Measurements from ENCODE around the gene TLX2.

The TLX2 gene

DNA sequence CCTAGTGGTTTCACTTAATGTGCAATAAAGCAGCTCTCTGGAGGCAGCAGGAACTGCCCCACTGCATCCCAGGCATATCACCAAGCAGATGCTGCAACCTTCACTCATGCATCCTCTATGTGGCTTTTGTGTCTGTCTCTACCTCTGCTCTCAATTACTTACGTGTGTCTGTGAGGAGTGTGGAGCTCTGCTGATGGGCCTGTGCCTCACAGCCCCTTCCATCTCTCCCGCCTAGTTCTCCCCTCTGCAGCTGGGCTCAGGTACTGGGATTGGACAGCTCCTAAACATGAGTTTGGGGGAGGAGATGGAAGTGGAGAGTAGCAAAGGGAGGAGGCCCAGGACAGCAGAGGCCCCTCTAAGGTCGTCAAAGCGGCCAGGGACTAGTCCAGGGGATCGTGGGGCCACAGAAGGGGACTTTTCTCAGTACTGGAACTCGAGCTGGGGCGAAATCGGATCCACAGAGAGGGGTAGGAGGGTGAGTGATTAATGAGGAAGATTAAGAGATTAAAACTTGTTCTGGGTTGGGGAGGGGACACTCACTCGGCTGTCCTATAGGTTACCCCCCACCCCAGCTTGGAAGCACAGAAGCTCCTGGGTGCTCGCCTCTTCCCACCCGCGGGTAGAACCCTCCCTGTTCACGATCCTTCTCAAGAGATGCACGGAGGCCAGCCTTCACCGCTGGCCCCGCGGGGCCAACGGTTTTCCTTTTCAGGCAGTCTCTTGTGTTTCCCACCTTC, 12.7 kb upstream of the TLX2 start:
- ChIA-PET POLR2A (ENCODE audit: low non-redundant PET) (no interaction called here), CTCF (interaction anchor here (0.6 to 1.8 kb wide), 2 partner anchors 19 to 43 kb away, joined by 3 to 9 read pairs; partner anchors contain the start of genes CCDC142 and TTC31)
- no peak for DNase-seq (ENCODE audit: low spot score)
- H3K27ac ChIP-seq: no peak overlapping the region
- TF ChIP-seq, protein P1, sequence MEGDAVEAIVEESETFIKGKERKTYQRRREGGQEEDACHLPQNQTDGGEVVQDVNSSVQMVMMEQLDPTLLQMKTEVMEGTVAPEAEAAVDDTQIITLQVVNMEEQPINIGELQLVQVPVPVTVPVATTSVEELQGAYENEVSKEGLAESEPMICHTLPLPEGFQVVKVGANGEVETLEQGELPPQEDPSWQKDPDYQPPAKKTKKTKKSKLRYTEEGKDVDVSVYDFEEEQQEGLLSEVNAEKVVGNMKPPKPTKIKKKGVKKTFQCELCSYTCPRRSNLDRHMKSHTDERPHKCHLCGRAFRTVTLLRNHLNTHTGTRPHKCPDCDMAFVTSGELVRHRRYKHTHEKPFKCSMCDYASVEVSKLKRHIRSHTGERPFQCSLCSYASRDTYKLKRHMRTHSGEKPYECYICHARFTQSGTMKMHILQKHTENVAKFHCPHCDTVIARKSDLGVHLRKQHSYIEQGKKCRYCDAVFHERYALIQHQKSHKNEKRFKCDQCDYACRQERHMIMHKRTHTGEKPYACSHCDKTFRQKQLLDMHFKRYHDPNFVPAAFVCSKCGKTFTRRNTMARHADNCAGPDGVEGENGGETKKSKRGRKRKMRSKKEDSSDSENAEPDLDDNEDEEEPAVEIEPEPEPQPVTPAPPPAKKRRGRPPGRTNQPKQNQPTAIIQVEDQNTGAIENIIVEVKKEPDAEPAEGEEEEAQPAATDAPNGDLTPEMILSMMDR (conservative IDR thresholded peaks at IDR 0.05; ENCODE audit: low read depth): no peak

DNA sequence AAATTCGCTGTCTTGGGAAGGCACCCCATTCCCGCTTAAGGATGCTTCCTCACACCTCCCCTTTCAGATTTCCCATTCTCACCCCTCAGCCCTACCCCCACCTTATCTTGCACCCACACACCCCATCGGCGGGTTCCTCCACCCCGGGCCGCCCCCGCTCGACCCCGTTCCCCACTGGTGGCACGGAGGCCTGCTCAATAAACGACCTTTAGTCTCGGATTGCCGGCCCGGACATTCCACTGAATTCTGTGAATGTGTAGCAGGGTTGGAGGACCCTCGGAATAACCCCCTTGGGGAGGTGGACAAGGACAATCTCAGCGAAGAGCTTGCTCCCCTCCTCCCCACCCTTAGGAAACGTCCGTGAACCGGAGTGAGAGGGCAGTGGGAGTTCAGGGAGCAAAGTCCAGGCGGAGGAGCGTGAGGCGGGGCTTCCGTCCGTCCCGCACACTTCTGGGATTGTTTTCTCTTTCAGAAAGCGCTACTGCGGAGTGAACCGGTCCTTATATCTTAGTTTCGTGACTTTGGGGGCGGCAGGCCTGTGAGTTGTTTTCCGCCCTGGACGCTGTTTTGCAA, 12.0 kb upstream of the TLX2 start:
- peak overlapping the region; percentile 96; the same call in 1 of the 2 replicates for H3K27ac ChIP-seq
- ChIA-PET CTCF (interaction anchor here (0.6 kb wide), 1 partner anchor 43 kb away, joined by 3 read pairs; no protein-coding TSS in a partner anchor), POLR2A (ENCODE audit: low non-redundant PET) (no interaction called here)

DNA sequence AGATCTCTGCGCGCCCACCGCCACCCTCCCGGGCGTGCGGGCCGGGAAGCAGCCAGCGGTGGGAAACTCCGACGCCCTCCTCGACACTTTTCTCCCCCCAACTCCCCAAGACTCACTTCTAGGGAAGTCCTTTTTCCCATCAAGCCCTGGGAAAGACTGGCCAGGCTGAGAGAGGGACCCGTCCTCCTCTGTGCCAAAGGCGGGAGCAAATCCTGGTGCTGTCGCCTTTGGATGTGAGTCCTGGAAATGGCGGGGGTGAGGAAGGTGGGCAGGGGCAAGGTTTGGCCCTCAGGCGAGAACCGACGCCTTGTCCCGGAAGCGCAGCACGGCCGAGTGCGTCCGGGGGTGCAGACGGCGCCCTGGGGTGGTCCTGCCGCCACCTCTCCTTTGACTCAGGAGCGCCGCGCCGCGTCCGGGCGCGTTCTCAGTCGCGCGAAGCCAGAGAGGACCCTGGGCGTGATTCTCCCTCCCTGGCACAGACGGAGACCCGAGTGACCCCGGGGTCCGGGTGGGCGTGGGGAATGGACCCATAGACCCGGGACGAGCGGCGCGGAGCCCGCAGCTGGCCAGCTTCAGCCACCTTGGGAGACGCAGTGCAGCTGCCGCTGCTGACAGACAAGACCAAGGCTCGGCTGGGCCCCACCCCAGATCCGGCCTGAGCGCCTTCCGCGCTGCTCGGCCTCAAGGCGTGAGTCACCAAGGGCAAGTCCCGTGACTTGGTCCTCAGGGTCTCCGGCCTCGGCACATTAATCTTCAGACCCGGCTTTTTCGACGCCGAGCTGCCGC, 11.3 kb upstream of the TLX2 start:
- peak; percentile 75 for DNase-seq (ENCODE audit: low spot score)
- POLR2A ChIA-PET (ENCODE audit: low non-redundant PET): interaction anchor here (0.9 to 1.0 kb wide), 3 partner anchors 19 to 26 kb away, joined by 3 to 4 read pairs (median 3); no protein-coding TSS in a partner anchor
- CTCF ChIA-PET: interaction anchor here (0.6 to 1.9 kb wide), 4 partner anchors 11 to 99 kb away, joined by 3 to 7 read pairs (median 3); partner anchors contain the start of genes CCDC142 and TTC31
- TF ChIP-seq, protein P1 (conservative IDR thresholded peaks at IDR 0.05; ENCODE audit: low read depth): peak; percentile 49
- H3K27ac ChIP-seq: peak overlapping the region; percentile 96

More for the DNA sequence above, 12.0 kb upstream of the TLX2 start:
- TF ChIP-seq, protein P1 (conservative IDR thresholded peaks at IDR 0.05; ENCODE audit: low read depth): no peak
- DNase-seq (ENCODE audit: low spot score): no peak

DNA sequence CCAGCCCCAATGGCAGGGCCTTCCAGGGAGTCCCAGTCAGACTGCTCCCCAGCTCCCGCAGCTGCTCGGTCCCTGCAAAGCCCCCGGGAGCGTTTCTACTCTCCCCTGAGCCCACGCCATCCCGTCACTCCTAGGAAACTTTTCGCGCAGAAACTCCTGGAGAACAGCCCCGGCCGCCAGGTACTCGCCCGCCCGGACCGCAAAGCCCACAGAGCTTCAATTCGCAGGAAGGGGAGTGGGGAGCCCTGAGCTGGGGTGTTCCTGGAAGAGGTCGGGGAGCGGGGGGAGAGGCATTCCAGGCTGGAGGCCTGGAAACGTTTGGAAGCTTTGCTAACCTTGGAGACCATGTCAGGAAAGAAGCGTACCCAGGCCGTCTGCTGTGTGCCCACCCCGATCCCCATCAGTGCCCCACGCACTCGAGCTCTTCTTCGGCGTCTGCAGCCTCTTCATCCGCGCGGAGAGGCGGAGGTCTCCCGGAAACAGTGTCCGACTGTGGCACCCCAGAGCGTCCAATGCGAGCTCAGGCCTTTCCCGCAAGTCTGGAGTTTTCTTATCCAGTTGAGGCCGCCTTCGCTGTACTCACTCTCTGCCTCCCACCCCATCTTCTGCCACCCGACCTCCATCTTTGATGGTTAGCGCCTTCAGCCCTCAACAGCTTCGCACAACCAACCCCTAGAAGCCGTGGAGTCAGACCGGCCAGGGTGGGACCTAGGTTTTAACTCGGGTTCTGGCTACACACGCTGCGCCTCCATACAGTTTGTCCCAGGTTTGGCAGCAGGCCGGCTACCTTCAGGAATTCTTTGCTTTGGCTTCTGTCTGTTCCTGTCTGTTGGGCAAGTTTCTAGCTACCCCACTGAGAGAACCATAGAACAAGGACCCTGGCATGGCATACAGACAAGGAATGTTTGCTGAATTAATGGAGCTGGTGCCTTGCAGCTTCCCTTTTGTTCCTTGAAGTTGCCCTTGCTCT, 10.5 kb upstream of the TLX2 start:
- TF ChIP-seq, protein P1 (conservative IDR thresholded peaks at IDR 0.05; ENCODE audit: low read depth): no peak
- ChIA-PET POLR2A (ENCODE audit: low non-redundant PET) (interaction anchor here (0.9 to 1.0 kb wide), 3 partner anchors 20 to 25 kb away, joined by 3 to 4 read pairs (median 3); no protein-coding TSS in a partner anchor), CTCF (interaction anchor here (0.6 to 1.9 kb wide), 4 partner anchors 10 to 96 kb away, joined by 3 to 7 read pairs (median 3); partner anchors contain the start of genes CCDC142 and TTC31)
- H3K27ac ChIP-seq: peak overlapping the region; percentile 96
- DNase-seq (ENCODE audit: low spot score): no peak

DNA sequence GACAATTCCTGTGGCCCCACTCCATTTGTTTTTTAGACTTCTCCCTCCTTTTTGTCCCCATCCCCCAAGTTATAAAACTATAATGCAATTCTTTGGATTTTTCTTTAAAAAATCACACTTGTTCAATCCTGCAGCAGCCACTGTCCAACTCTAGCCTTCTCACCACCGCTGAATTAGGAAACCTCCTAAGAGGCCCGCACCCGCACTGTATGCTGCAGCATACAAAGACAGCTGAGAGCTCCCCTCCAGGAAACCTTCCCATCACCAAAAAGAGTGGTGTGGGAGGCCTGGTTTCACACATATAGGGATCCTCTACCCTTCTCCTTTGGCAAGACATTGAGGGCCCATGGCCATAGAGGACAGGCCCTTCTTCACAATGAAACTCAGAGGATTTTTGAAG, 9.7 kb upstream of the TLX2 start:
- ChIA-PET POLR2A (ENCODE audit: low non-redundant PET) (interaction anchor here (0.6 kb wide), 1 partner anchor 33 kb away, joined by 6 read pairs; no protein-coding TSS in a partner anchor), CTCF (interaction anchor here (1.9 kb wide), 1 partner anchor 22 kb away, joined by 7 read pairs; the partner anchor contains the start of genes CCDC142 and TTC31)
- DNase-seq (ENCODE audit: low spot score): no peak
- H3K27ac ChIP-seq: peak overlapping the region; percentile 96
- TF ChIP-seq, protein P1 (conservative IDR thresholded peaks at IDR 0.05; ENCODE audit: low read depth): no peak

Measured in RWPE1 (cell line).